Measurements from ENCODE around the gene CLEC4M. TPM values are rescaled to one million over a fixed set of nuclear protein-coding genes. Genes with fewer than 3 reads are reported as not detected.

The CLEC4M gene
- total RNA-seq, 1 experiment from 2014 or later = not detected

DNA sequence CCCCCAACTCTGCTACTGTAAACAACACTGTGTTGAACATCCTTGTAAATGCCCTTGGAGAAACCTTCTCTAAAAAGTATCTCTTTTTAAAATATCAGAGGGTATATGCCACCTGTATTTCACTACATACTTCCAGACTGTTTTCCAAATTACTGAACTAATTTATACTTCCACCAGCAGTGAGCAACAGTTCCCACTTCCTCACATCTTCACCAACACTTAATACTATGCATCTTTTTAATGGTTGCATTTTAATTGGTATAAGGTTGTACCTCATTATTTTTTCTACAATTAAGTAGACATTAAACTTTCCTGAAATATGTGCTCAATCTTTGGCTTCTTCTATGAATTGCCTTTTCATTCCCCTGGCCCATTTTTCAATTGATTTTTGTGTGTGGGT, 21.8 kb downstream of the CLEC4M start:
- no peak overlapping the region for H3K27ac ChIP-seq (ENCODE audit: low read length)
- H3K9me2 ChIP-seq (replicated peaks; ENCODE audit: insufficient read depth, low read length) = no peaks in the 10 kb centered on the region
- no peak for DNase-seq
- H3K9me3 ChIP-seq (ENCODE audit: low read length) = 0 out of 2 replicates have a peak, but pooled peaks cover 2% of the 10 kb centered on the region
- H4K20me1 ChIP-seq (ENCODE audit: insufficient read depth, low read depth, low read length) = no peaks in the 10 kb centered on the region
- no peak overlapping the region for H3K9ac ChIP-seq (ENCODE audit: low read length)
- no peaks in the 10 kb centered on the region for H3K79me2 ChIP-seq (ENCODE audit: low read length)
- H3K4me1 ChIP-seq (ENCODE audit: low read length) = no peaks in the 10 kb centered on the region
- H3K4me2 ChIP-seq (ENCODE audit: low read depth, low read length, poor library complexity, severe bottlenecking) = no peak overlapping the region
- no peak overlapping the region for H3K4me3 ChIP-seq (ENCODE audit: low read length)
- H2AFZ ChIP-seq (ENCODE audit: low read length) = no peak overlapping the region
- H3K36me3 ChIP-seq (ENCODE audit: insufficient read depth, low read length) = no peaks in the 10 kb centered on the region
- H3K27me3 ChIP-seq (ENCODE audit: low read length) = no peaks in the 10 kb centered on the region

DNA sequence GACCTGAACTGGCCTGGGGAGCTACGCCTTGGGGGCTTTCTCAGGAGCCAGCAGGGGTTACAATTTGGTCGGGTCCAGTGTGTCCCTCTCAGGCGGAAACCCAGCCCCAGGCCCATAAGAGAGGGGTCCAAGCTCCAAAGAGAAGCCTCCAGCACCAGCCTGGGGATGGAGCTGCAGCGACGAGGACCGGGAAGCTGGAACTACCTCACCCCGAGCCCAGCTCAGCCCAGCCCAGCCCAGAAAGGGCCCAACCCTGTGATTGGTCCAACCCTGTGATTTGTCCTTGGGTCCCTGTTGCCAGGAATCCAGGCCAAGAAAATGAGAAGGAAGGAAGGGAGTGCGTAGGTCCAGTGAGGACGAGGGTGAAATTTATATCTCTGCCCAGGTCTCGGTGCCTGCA, 24.1 kb downstream of the CLEC4M start:
- 0 out of 2 replicates have a peak, but pooled peaks cover 2% of the 10 kb centered on the region for H3K9me3 ChIP-seq (ENCODE audit: low read length)
- no peaks in the 10 kb centered on the region for H3K79me2 ChIP-seq (ENCODE audit: low read length)
- no peaks in the 10 kb centered on the region for H3K9me2 ChIP-seq (replicated peaks; ENCODE audit: insufficient read depth, low read length)
- no peaks in the 10 kb centered on the region for H4K20me1 ChIP-seq (ENCODE audit: insufficient read depth, low read depth, low read length)
- no peaks in the 10 kb centered on the region for H3K4me1 ChIP-seq (ENCODE audit: low read length)
- H3K27ac ChIP-seq (ENCODE audit: low read length) = no peak overlapping the region
- H3K36me3 ChIP-seq (ENCODE audit: insufficient read depth, low read length) = no peaks in the 10 kb centered on the region
- H3K9ac ChIP-seq (ENCODE audit: low read length) = no peak overlapping the region
- no peaks in the 10 kb centered on the region for H3K27me3 ChIP-seq (ENCODE audit: low read length)
- H2AFZ ChIP-seq (ENCODE audit: low read length) = no peak overlapping the region
- H3K4me3 ChIP-seq (ENCODE audit: low read length) = no peak overlapping the region
- no peak for DNase-seq
- H3K4me2 ChIP-seq (ENCODE audit: low read depth, low read length, poor library complexity, severe bottlenecking) = no peak overlapping the region

DNA sequence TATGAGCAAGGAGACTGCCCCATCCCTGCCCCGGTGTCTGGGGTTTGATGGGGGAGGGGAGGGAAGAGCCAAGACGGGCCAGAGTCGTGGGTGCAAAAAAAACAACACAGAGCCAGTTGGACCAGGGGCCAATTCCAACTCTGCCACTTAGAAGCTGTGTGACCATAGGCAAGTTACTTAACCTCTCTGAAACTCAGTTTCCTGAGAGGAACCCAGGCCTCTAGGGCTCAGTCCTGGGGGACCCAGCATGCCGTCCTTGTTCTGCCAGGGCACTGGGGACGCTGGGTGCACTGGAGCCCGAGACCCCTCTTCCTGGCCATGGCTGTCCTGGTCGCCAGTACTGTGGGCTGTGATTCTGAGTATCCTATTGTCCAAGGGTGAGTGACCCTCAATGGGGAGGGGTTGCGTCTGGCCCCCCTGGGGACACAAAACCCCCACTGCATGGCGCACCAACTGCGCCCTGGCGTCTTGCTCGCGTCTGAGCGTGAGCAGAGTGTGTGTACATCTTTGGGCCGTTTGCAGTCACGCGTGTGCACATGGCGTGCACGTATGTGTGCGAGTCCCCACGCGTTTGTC, 24.6 kb downstream of the CLEC4M start:
- Histone ChIP-seq H2AFZ (ENCODE audit: low read length) (no peak overlapping the region), H3K4me1 (ENCODE audit: low read length) (no peaks in the 10 kb centered on the region), H3K9ac (ENCODE audit: low read length) (no peak overlapping the region)

GRCh38 chr19:7788178-7788932, 25.3 kb downstream of the CLEC4M start:
- no peak overlapping the region for H3K9ac ChIP-seq (ENCODE audit: low read length)
- H3K4me3 ChIP-seq (ENCODE audit: low read length) = no peak overlapping the region
- H3K4me2 ChIP-seq (ENCODE audit: low read depth, low read length, poor library complexity, severe bottlenecking) = no peak overlapping the region
- H3K79me2 ChIP-seq (ENCODE audit: low read length) = no peaks in the 10 kb centered on the region
- no peak overlapping the region for H2AFZ ChIP-seq (ENCODE audit: low read length)
- H3K9me3 ChIP-seq (ENCODE audit: low read length) = 0 out of 2 replicates have a peak, but pooled peaks cover 2% of the 10 kb centered on the region
- H3K36me3 ChIP-seq (ENCODE audit: insufficient read depth, low read length) = no peaks in the 10 kb centered on the region
- no peaks in the 10 kb centered on the region for H3K9me2 ChIP-seq (replicated peaks; ENCODE audit: insufficient read depth, low read length)
- no peaks in the 10 kb centered on the region for H4K20me1 ChIP-seq (ENCODE audit: insufficient read depth, low read depth, low read length)
- H3K27ac ChIP-seq (ENCODE audit: low read length) = no peak overlapping the region
- DNase-seq = no peak
- no peaks in the 10 kb centered on the region for H3K27me3 ChIP-seq (ENCODE audit: low read length)
- H3K4me1 ChIP-seq (ENCODE audit: low read length) = no peaks in the 10 kb centered on the region

More for the DNA sequence above, 24.6 kb downstream of the CLEC4M start:
- no peaks in the 10 kb centered on the region for H3K36me3 ChIP-seq (ENCODE audit: insufficient read depth, low read length)
- no peaks in the 10 kb centered on the region for H3K9me2 ChIP-seq (replicated peaks; ENCODE audit: insufficient read depth, low read length)
- no peak overlapping the region for H3K4me2 ChIP-seq (ENCODE audit: low read depth, low read length, poor library complexity, severe bottlenecking)
- no peaks in the 10 kb centered on the region for H3K79me2 ChIP-seq (ENCODE audit: low read length)
- 0 out of 2 replicates have a peak, but pooled peaks cover 2% of the 10 kb centered on the region for H3K9me3 ChIP-seq (ENCODE audit: low read length)
- no peak overlapping the region for H3K27ac ChIP-seq (ENCODE audit: low read length)
- H3K4me3 ChIP-seq (ENCODE audit: low read length) = no peak overlapping the region
- no peak for DNase-seq
- no peaks in the 10 kb centered on the region for H4K20me1 ChIP-seq (ENCODE audit: insufficient read depth, low read depth, low read length)
- no peaks in the 10 kb centered on the region for H3K27me3 ChIP-seq (ENCODE audit: low read length)

DNA sequence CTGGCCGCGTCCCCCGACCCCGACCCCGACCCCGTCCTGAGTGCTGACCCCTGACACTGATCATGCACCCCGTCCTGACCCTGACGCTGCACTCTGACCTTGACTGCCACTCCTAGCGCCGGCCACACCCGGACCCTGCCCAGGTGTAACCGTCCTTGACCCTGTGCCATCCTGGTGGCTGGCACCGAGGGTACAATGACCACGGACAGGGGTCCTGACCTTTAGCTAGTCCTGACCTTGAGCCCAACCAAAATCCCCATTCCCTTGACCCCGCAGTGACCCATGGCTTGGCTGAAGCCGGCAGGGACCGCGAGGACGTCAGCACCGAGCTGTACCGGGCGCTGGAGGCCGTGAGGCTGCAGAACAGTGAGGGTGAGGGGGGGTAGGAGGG, 25.9 kb downstream of the CLEC4M start:
- H3K4me3 ChIP-seq (ENCODE audit: low read length) = no peak overlapping the region
- H2AFZ ChIP-seq (ENCODE audit: low read length) = no peak overlapping the region

DNA sequence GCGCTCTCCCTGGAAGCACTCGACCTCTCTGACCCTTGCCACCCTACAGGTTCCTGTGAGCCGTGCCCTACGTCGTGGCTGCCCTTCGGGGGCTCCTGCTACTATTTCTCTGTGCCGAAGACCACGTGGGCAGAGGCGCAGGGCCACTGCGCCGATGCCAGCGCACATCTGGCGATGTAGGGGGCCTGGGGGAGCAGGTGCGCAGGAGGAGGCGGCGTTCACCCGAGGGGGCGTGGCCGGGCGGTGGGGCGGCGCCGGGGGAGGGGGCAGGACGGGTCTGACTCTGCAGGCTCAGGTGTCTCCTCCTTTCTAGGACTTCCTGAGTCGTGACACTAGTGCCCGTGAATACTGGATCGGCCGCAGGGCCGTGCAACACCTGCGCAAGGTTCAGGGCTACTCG, 26.4 kb downstream of the CLEC4M start:
- Histone ChIP-seq H2AFZ (ENCODE audit: low read length) (no peak overlapping the region), H3K27me3 (ENCODE audit: low read length) (no peaks in the 10 kb centered on the region), H3K27ac (ENCODE audit: low read length) (no peak overlapping the region), H3K4me1 (ENCODE audit: low read length) (no peaks in the 10 kb centered on the region), H3K9ac (ENCODE audit: low read length) (no peak overlapping the region), H3K79me2 (ENCODE audit: low read length) (no peaks in the 10 kb centered on the region), H3K9me2 (replicated peaks; ENCODE audit: insufficient read depth, low read length) (no peaks in the 10 kb centered on the region), H3K36me3 (ENCODE audit: insufficient read depth, low read length) (no peaks in the 10 kb centered on the region), H3K9me3 (ENCODE audit: low read length) (0 out of 2 replicates have a peak, but pooled peaks cover 2% of the 10 kb centered on the region), H4K20me1 (ENCODE audit: insufficient read depth, low read depth, low read length) (no peaks in the 10 kb centered on the region), H3K4me2 (ENCODE audit: low read depth, low read length, poor library complexity, severe bottlenecking) (no peak overlapping the region), H3K4me3 (ENCODE audit: low read length) (no peak overlapping the region)
- DNase-seq = no peak

More for the DNA sequence above, 25.9 kb downstream of the CLEC4M start:
- H3K4me2 ChIP-seq (ENCODE audit: low read depth, low read length, poor library complexity, severe bottlenecking) = no peak overlapping the region
- H4K20me1 ChIP-seq (ENCODE audit: insufficient read depth, low read depth, low read length) = no peaks in the 10 kb centered on the region
- DNase-seq = no peak
- H3K36me3 ChIP-seq (ENCODE audit: insufficient read depth, low read length) = no peaks in the 10 kb centered on the region
- H3K9me2 ChIP-seq (replicated peaks; ENCODE audit: insufficient read depth, low read length) = no peaks in the 10 kb centered on the region
- no peak overlapping the region for H3K27ac ChIP-seq (ENCODE audit: low read length)
- H3K9ac ChIP-seq (ENCODE audit: low read length) = no peak overlapping the region
- 0 out of 2 replicates have a peak, but pooled peaks cover 2% of the 10 kb centered on the region for H3K9me3 ChIP-seq (ENCODE audit: low read length)
- no peaks in the 10 kb centered on the region for H3K27me3 ChIP-seq (ENCODE audit: low read length)
- H3K79me2 ChIP-seq (ENCODE audit: low read length) = no peaks in the 10 kb centered on the region
- H3K4me1 ChIP-seq (ENCODE audit: low read length) = no peaks in the 10 kb centered on the region

DNA sequence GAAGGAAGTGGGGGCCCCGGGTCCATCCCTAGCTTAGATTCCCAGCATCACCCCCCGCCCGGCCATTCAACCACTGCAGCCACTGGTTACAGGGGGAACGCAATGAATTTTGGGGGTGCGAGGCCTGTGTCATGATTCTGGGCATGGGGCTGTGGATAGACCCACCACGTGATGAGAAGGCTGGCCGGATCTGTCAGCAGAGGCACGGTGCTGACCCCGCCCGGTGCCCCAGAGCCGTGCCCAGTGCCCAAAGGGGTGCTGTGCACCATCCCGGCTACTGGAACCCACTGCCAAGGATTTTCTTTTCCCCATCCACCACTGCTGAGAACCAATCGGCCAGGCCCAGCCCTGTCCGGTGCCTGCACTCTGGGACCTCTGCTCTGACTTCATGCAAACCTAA, 27.4 kb downstream of the CLEC4M start:
- H3K27me3 ChIP-seq (ENCODE audit: low read length) = no peaks in the 10 kb centered on the region
- H2AFZ ChIP-seq (ENCODE audit: low read length) = no peak overlapping the region
- no peak overlapping the region for H3K9ac ChIP-seq (ENCODE audit: low read length)
- H3K4me2 ChIP-seq (ENCODE audit: low read depth, low read length, poor library complexity, severe bottlenecking) = no peak overlapping the region
- no peaks in the 10 kb centered on the region for H3K9me3 ChIP-seq (ENCODE audit: low read length)
- H4K20me1 ChIP-seq (ENCODE audit: insufficient read depth, low read depth, low read length) = no peaks in the 10 kb centered on the region
- H3K4me3 ChIP-seq (ENCODE audit: low read length) = no peak overlapping the region
- no peaks in the 10 kb centered on the region for H3K36me3 ChIP-seq (ENCODE audit: insufficient read depth, low read length)
- no peak overlapping the region for H3K27ac ChIP-seq (ENCODE audit: low read length)
- DNase-seq = no peak
- no peaks in the 10 kb centered on the region for H3K9me2 ChIP-seq (replicated peaks; ENCODE audit: insufficient read depth, low read length)
- H3K79me2 ChIP-seq (ENCODE audit: low read length) = no peaks in the 10 kb centered on the region
- H3K4me1 ChIP-seq (ENCODE audit: low read length) = no peaks in the 10 kb centered on the region

- Histone ChIP-seq H3K9me2 (replicated peaks; ENCODE audit: insufficient read depth, low read length) (no peaks in the 10 kb centered on the region), H3K4me1 (ENCODE audit: low read length) (no peaks in the 10 kb centered on the region), H3K36me3 (ENCODE audit: insufficient read depth, low read length) (no peaks in the 10 kb centered on the region), H3K9me3 (ENCODE audit: low read length) (no peaks in the 10 kb centered on the region), H2AFZ (ENCODE audit: low read length) (no peak overlapping the region), H3K27me3 (ENCODE audit: low read length) (no peaks in the 10 kb centered on the region), H3K27ac (ENCODE audit: low read length) (no peak overlapping the region), H3K79me2 (ENCODE audit: low read length) (no peaks in the 10 kb centered on the region), H3K4me3 (ENCODE audit: low read length) (no peak overlapping the region), H3K4me2 (ENCODE audit: low read depth, low read length, poor library complexity, severe bottlenecking) (no peak overlapping the region), H4K20me1 (ENCODE audit: insufficient read depth, low read depth, low read length) (no peaks in the 10 kb centered on the region), H3K9ac (ENCODE audit: low read length) (no peak overlapping the region)
- DNase-seq = no peak
Measured at GRCh38 chr19:7792281-7792680, 29.2 kb downstream of the CLEC4M start.
